K562 treated with DMSO at 1 percent for 12 hours (cell line): ENCODE data around the gene CADM4. TPM values are rescaled to one million over a fixed set of nuclear protein-coding genes. Genes with fewer than 3 reads are reported as not detected.

Experiments used
- total RNA-seq: library from RNA; unstranded; fragments of 300-600 nt; gene quantifications from 2 replicates; pipeline ENCODE4 v1.2.3, GENCODE V29; 2022; ENCODE audit not compliant: insufficient read depth

Gene CADM4
- 3.4 and 5.0 TPM in 2 replicates for total RNA-seq

GRCh38 chr19:43639519-43640423 lies at the start of gene CADM4:
Gene CADM4, minus strand, starts transcription at chr19:43639850. Its CDS starts 60 bp downstream, at chr19:43639790.

GRCh38 chr19:43619262-43620060 lies 20.2 kb downstream of the CADM4 start, which contains the start of gene ZNF428:
Gene ZNF428, minus strand, starts transcription at chr19:43619629. Its CDS starts 5,325 bp downstream, at chr19:43614304.

GRCh38 chr19:43611788-43612187 lies 27.9 kb downstream of the CADM4 start, which contains the start of gene SRRM5:
Gene SRRM5, plus strand, starts transcription at chr19:43612088. Its CDS starts 34 bp downstream, at chr19:43612122.

GRCh38 chr19:43595999-43596841 lies 43.4 kb downstream of the CADM4 start, which contains the start of the genes IRGQ and ZNF576:
Gene IRGQ, minus strand, starts transcription at chr19:43596134. Its CDS starts 796 bp downstream, at chr19:43595338.
Gene ZNF576, plus strand, starts transcription at chr19:43596595. Its CDS starts 514 bp downstream, at chr19:43597109.

DNA sequence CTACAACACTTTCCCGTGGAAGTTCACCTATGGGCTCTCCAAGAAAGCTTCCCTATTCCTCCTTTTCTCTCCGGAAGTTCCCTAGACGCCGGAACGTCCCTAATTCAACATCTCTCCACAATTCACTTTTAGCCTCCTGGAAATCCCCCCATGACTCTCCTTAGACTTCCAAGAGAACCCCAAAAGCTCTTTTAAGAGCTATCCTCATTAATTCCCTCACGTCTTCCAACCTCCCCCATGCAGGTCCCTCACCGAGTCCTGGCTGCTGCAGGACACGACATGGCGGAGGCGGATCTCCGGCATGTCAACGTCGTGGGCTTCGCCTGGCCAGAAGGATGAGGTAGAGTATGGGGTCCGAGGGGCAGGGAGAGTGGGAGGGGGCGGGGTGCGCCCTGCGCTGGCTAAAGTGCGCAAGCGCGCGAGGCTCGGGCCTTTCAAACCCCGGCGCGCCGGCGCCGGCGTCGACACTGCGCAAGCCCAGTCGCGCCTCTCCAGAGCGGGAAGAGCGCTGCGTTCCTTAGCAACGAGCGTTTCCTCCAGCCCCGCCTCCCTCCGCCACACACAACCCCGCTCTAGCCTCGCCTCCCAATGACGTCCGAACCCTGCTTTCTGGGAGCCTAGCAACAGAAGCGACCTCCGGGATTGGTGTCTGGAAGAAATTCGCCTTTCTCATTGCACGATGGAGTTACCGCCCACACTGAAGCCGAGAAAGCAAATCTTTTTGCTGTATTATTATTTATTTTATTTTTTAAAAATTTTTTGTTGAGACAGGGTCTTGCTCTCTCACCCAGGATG lies 64.3 kb downstream of the CADM4 start, which contains the start of the genes PINLYP and XRCC1:
PINLYP (plus strand) TSS at position 646 of the 795 bp plus-strand sequence. CDS start 1,391 bp downstream, outside the sequence.
XRCC1 (minus strand) TSS at position 372 of the 795 bp plus-strand sequence; CDS start at position 303, 69 bp downstream.

Other genes with a start within 250 kb of the CADM4 start
- gene TEX101, start 225.0 kb downstream of the CADM4 start, total RNA-seq: 1.0 and 1.7 TPM in 2 replicates
- 0.86 and 1.5 TPM in 2 replicates for gene LYPD3, start 174.2 kb downstream of the CADM4 start, total RNA-seq
- 15.2 and 18.9 TPM in 2 replicates for gene PHLDB3, start 135.1 kb downstream of the CADM4 start, total RNA-seq
- gene ETHE1, start 112.6 kb downstream of the CADM4 start, total RNA-seq: 25.9 and 37.1 TPM in 2 replicates
- gene ZNF575, start 106.7 kb downstream of the CADM4 start, total RNA-seq: 1.9 TPM in 1 of 2 replicates, not detected in the other
- 33.6 and 58.9 TPM in 2 replicates for gene XRCC1, start 64.3 kb downstream of the CADM4 start, total RNA-seq
- 2.2 and 4.5 TPM in 2 replicates for gene PINLYP, start 64.0 kb downstream of the CADM4 start, total RNA-seq
- gene IRGQ, start 43.7 kb downstream of the CADM4 start, total RNA-seq: 3.6 and 7.0 TPM in 2 replicates
- 11.0 and 15.2 TPM in 2 replicates for gene ZNF576, start 43.3 kb downstream of the CADM4 start, total RNA-seq
- 0.57 and 1.8 TPM in 2 replicates for gene SRRM5, start 27.8 kb downstream of the CADM4 start, total RNA-seq
- 61.7 and 81.6 TPM in 2 replicates for gene ZNF428, start 20.2 kb downstream of the CADM4 start, total RNA-seq
- gene PLAUR, start 30.3 kb upstream of the CADM4 start, total RNA-seq: 22.5 and 28.7 TPM in 2 replicates
- gene IRGC, start 76.2 kb upstream of the CADM4 start, total RNA-seq: not detected in 2 replicates
- 24.8 and 38.4 TPM in 2 replicates for gene SMG9, start 115.1 kb upstream of the CADM4 start, total RNA-seq
- 8.2 and 11.0 TPM in 2 replicates for gene KCNN4, start 141.1 kb upstream of the CADM4 start, total RNA-seq
- 1.4 TPM in 1 of 2 replicates, not detected in the other for gene LYPD5, start 162.6 kb upstream of the CADM4 start, total RNA-seq
- 1.5 and 5.6 TPM in 2 replicates for gene ZNF283, start 187.5 kb upstream of the CADM4 start, total RNA-seq
- 1.1 and 1.2 TPM in 2 replicates for gene ZNF404, start 244.1 kb upstream of the CADM4 start, total RNA-seq